Osteoblast (primary cell): ENCODE data around the gene RPL5. TPM values are rescaled to one million over a fixed set of nuclear protein-coding genes. Genes with fewer than 3 reads are reported as not detected.

Source experiments
- DNase-seq: peaks from one replicate; pipeline ENCODE4 v3.0.0; 2011; ENCODE audit warnings: low spot score, mixed read lengths; ENCODE audit not compliant: insufficient read length; ENCODE audit errors: missing footprints
- H2AFZ ChIP-seq: 2 replicates; pipeline ENCODE4 v1.6.0; 2011; ENCODE audit warnings: mild to moderate bottlenecking, low read length
- H3K27ac ChIP-seq: 2 replicates; pipeline ENCODE4 v1.5.1; 2011; ENCODE audit warnings: mild to moderate bottlenecking, low read depth, low read length, moderate library complexity
- H3K27me3 ChIP-seq: 2 replicates; pipeline ENCODE4 v1.6.0; 2012; ENCODE audit warnings: mild to moderate bottlenecking, control low read depth, inconsistent platforms, low read length, moderate library complexity; ENCODE audit not compliant: insufficient read depth
- H3K36me3 ChIP-seq: 2 replicates; pipeline ENCODE4 v1.5.1; 2011; ENCODE audit warnings: mild to moderate bottlenecking, low read length, control low read depth, moderate library complexity; ENCODE audit not compliant: insufficient read depth
- H3K4me1 ChIP-seq: 2 replicates; pipeline ENCODE4 v1.5.1; 2011; ENCODE audit warnings: mild to moderate bottlenecking, low read length, control low read depth, moderate library complexity; ENCODE audit not compliant: insufficient read depth
- H3K4me2 ChIP-seq: 2 replicates; pipeline ENCODE4 v1.6.0; 2011; ENCODE audit warnings: mild to moderate bottlenecking, low read length; ENCODE audit not compliant: insufficient read depth
- H3K4me3 ChIP-seq: fragments of 200-600 bp; sonication (generic); 3 replicates; pipeline ENCODE4 v1.5.1; 2012; ENCODE audit warnings: mild to moderate bottlenecking, low read length, inconsistent platforms; ENCODE audit not compliant: insufficient read depth
- H3K79me2 ChIP-seq: 2 replicates; pipeline ENCODE4 v1.6.0; 2012; ENCODE audit warnings: mild to moderate bottlenecking, low read length, control low read depth, inconsistent platforms; ENCODE audit not compliant: insufficient read depth
- H3K9me3 ChIP-seq: 2 replicates; pipeline ENCODE4 v1.5.1; 2011; ENCODE audit warnings: low read depth, low read length, control low read depth
- H4K20me1 ChIP-seq: 2 replicates; pipeline ENCODE4 v1.6.0; 2012; ENCODE audit warnings: mild to moderate bottlenecking, low read length, control low read depth; ENCODE audit not compliant: insufficient read depth
- total RNA-seq: library from RNA; depleted of rRNA; stranded (reverse); fragments of >200 nt; gene quantifications from 2 replicates; pipeline ENCODE4 v1.2.3, GENCODE V29; 2012
- TF ChIP-seq, protein P1 (sequence below): IDR thresholded peaks from 2 replicates; pipeline ENCODE4 v1.5.1; 2011; ENCODE audit warnings: mild to moderate bottlenecking, low read depth, low read length, moderate library complexity; ENCODE audit errors: extremely low read depth

Gene RPL5
- total RNA-seq, 1 donor: 827 TPM

DNA sequence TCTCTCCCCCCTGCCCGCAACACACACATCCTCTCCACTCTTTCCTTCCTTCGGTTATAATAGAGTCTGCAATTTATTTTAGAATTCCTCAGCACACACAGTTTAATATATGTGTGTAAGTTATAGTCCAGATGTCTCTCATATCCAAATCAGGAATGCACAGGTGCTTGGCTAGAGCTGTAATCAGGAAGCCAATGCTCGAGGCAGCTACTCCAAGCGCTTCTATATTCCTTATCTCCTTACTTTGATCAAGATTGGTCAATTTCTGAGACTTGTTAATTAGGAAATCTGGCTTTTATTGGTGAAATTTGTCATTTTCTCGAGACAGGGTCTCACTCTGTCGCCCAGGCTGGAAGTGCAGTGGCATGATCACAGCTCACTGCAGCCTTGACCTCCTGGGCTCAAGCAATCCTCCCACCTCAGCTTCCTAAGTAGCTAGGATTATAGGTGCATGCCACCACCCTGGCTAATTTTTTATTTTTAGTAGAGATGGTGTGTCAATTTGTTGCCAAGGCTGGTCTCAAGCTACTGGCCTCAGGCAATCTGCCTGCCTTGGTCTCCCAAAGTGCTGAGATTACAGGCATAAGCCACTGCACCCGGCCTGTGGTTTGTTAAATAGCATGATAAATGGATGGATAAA lies 27.7 kb downstream of the RPL5 start:
- Histone ChIP-seq H3K4me3 (peak overlapping the region; percentile 2), H3K79me2 (no peaks in the 10 kb centered on the region)

DNA sequence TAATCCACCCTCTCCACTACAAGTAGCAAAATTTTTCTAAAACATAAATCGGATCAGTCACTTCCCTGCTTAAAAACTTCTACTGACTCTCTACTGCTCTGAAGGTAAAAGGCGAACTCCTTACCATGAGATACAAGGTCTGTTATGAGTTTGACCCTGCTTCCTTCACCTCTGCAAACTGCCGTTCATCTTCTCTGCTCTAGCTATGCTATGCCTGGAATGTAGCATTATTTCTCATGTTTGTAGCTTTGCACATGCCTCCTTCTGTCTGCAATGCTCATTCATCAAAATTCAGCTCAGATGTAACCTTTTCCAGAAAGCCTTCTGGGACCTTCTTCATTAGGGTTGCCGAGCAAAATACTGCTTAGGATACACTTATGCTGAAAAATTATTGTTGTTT lies 30.8 kb downstream of the RPL5 start:
- no peak for DNase-seq
- Histone ChIP-seq H3K79me2 (no peaks in the 10 kb centered on the region), H3K27me3 (no peaks in the 10 kb centered on the region), H3K9me3 (no peaks in the 10 kb centered on the region), H4K20me1 (no peaks in the 10 kb centered on the region), H3K27ac (no peak overlapping the region), H2AFZ (no peak overlapping the region), H3K4me1 (peaks cover 3% of the 10 kb centered on the region), H3K36me3 (no peaks in the 10 kb centered on the region), H3K4me2 (no peak overlapping the region), H3K4me3 (no peak overlapping the region)
- TF ChIP-seq, protein P1, sequence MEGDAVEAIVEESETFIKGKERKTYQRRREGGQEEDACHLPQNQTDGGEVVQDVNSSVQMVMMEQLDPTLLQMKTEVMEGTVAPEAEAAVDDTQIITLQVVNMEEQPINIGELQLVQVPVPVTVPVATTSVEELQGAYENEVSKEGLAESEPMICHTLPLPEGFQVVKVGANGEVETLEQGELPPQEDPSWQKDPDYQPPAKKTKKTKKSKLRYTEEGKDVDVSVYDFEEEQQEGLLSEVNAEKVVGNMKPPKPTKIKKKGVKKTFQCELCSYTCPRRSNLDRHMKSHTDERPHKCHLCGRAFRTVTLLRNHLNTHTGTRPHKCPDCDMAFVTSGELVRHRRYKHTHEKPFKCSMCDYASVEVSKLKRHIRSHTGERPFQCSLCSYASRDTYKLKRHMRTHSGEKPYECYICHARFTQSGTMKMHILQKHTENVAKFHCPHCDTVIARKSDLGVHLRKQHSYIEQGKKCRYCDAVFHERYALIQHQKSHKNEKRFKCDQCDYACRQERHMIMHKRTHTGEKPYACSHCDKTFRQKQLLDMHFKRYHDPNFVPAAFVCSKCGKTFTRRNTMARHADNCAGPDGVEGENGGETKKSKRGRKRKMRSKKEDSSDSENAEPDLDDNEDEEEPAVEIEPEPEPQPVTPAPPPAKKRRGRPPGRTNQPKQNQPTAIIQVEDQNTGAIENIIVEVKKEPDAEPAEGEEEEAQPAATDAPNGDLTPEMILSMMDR: no peak

More for the DNA sequence above, 27.7 kb downstream of the RPL5 start:
- H3K4me1 ChIP-seq: peaks cover 3% of the 10 kb centered on the region
- H4K20me1 ChIP-seq: no peaks in the 10 kb centered on the region
- TF ChIP-seq, protein P1: no peak
- H3K4me2 ChIP-seq: peak overlapping the region; percentile 58
- H2AFZ ChIP-seq: peak overlapping the region; percentile 20
- H3K27ac ChIP-seq: no peak overlapping the region
- H3K27me3 ChIP-seq: no peaks in the 10 kb centered on the region
- H3K36me3 ChIP-seq: no peaks in the 10 kb centered on the region
- no peaks in the 10 kb centered on the region for H3K9me3 ChIP-seq
- no peak for DNase-seq

DNA sequence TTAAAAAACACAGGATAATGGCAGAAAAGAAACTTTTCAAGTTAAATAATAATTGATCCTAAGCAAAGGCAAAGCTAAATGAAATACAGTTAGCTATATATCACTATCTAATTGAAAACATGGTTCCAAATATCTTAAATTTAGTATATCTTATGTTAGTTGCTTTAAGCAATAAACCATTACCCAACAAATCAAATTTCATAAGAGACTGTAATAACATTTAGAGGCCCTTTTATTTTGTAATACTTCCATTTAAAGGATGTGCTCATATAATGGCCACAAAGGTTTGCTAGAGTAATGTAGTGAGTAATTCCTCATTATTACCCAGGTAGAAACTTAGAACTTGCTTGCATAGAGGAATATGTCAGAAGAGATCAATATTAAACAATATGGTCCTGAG lies 32.3 kb downstream of the RPL5 start:
- no peaks in the 10 kb centered on the region for H4K20me1 ChIP-seq
- no peak overlapping the region for H3K4me3 ChIP-seq
- no peaks in the 10 kb centered on the region for H3K79me2 ChIP-seq
- no peaks in the 10 kb centered on the region for H3K27me3 ChIP-seq
- no peak overlapping the region for H2AFZ ChIP-seq
- TF ChIP-seq, protein P1: no peak
- H3K4me2 ChIP-seq: no peak overlapping the region
- H3K9me3 ChIP-seq: no peaks in the 10 kb centered on the region
- no peak for DNase-seq
- H3K4me1 ChIP-seq: peaks cover 2% of the 10 kb centered on the region
- no peaks in the 10 kb centered on the region for H3K36me3 ChIP-seq
- no peak overlapping the region for H3K27ac ChIP-seq

DNA sequence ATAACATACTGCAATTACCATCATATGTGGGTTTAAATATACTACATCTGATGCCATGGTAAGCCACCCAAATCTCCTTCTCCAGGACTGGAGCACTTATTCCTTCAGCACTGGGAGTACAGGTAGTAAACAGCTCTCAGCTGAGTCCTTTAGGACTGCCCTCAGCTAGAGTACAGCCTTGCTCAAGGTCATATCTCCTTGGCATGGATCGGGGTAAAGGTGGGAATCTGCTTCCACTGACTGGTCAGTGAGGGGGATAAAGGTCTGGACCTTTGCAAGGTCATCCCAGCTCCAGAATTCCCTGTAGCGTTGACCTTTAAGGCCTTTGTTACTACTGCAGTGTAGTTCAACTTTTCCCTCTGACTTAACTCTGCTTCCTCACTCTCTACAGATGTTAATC lies 38.8 kb downstream of the RPL5 start:
- Histone ChIP-seq H3K36me3 (no peaks in the 10 kb centered on the region), H3K79me2 (no peaks in the 10 kb centered on the region), H3K4me1 (no peaks in the 10 kb centered on the region), H3K27me3 (no peaks in the 10 kb centered on the region), H3K4me3 (no peak overlapping the region), H3K27ac (no peak overlapping the region), H2AFZ (no peak overlapping the region), H4K20me1 (no peaks in the 10 kb centered on the region), H3K4me2 (no peak overlapping the region), H3K9me3 (no peaks in the 10 kb centered on the region)
- TF ChIP-seq, protein P1: no peak
- no peak for DNase-seq
